Esophagus muscularis mucosa (tissue), 4 donors: ENCODE data around the gene ATP11A.

ENCODE experiments used
- CTCF ChIP-seq, 3 experiments: fragments of 200-600 bp in 2 of 3; fragments of 450-650 bp in 1 of 3; sonication (generic) in 2 of 3; IDR thresholded peaks; one replicate each; pipeline ENCODE4 v1.5.1; 2017 to 2019; ENCODE audit warnings: antibody characterized with exemption in 3 of 3, mild to moderate bottlenecking in 2 of 3, moderate library complexity in 1 of 3
- EP300 ChIP-seq: sonication (generic); formaldehyde crosslinking; IDR thresholded peaks from one replicate; pipeline ENCODE4 v1.6.1; 2017; ENCODE audit warnings: antibody characterized with exemption
- POLR2A ChIP-seq: fragments of 450-650 bp; IDR thresholded peaks from one replicate; pipeline ENCODE4 v1.6.1; 2017; ENCODE audit warnings: antibody characterized with exemption, moderate library complexity, mild to moderate bottlenecking, low read depth
- POLR2AphosphoS5 ChIP-seq, 2 donors: sonication (generic); formaldehyde crosslinking; IDR thresholded peaks; one replicate each; pipeline ENCODE4 v1.6.1; 2017; ENCODE audit warnings: antibody characterized with exemption in 2 of 2

GRCh38 chr13:112729408-112729807, 39.6 kb downstream of the ATP11A start:
- no peak for TF ChIP-seq CTCF (IDR thresholded peaks at IDR 0.05)
- no peak for TF ChIP-seq POLR2A
- no peak for TF ChIP-seq EP300
- no peak for TF ChIP-seq POLR2AphosphoS5 (IDR thresholded peaks at IDR 0.05)
